ENCODE data around the gene CYYR1. TPM values are rescaled to one million over a fixed set of nuclear protein-coding genes. Genes with fewer than 3 reads are reported as not detected.

CYYR1 gene
- total RNA-seq, 1 experiment from 2014 or later = not detected

GRCh38 chr21:26470351-26471098 is 102.6 kb downstream of the CYYR1 start:
- Histone ChIP-seq H3K36me3 (ENCODE audit: control insufficient read depth, insufficient read depth, low read length) (no peaks in the 10 kb centered on the region), H3K4me1 (no peaks in the 10 kb centered on the region), H3K9me3 (no peaks in the 10 kb centered on the region), H3K27me3 (replicated peaks; ENCODE audit: control insufficient read depth, insufficient read depth, low read length) (no peaks in the 10 kb centered on the region), H3K4me3 (ENCODE audit: low read depth, low read length) (no peak overlapping the region)
- TF ChIP-seq, protein P1, sequence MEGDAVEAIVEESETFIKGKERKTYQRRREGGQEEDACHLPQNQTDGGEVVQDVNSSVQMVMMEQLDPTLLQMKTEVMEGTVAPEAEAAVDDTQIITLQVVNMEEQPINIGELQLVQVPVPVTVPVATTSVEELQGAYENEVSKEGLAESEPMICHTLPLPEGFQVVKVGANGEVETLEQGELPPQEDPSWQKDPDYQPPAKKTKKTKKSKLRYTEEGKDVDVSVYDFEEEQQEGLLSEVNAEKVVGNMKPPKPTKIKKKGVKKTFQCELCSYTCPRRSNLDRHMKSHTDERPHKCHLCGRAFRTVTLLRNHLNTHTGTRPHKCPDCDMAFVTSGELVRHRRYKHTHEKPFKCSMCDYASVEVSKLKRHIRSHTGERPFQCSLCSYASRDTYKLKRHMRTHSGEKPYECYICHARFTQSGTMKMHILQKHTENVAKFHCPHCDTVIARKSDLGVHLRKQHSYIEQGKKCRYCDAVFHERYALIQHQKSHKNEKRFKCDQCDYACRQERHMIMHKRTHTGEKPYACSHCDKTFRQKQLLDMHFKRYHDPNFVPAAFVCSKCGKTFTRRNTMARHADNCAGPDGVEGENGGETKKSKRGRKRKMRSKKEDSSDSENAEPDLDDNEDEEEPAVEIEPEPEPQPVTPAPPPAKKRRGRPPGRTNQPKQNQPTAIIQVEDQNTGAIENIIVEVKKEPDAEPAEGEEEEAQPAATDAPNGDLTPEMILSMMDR (IDR thresholded peaks at IDR 0.05; ENCODE audit: insufficient read depth in 1 of 2, low read depth in 1 of 2, low read length in 1 of 2, severe bottlenecking in 1 of 2, unreplicated experiment in 1 of 2) = no peak
- ChIA-PET POLR2A (no interaction called here), CTCF (no interaction called here)
- no peaks in the 10 kb centered on the region for H3K4me1 Mint-ChIP-seq (ENCODE audit: low read depth, unreplicated experiment)
- intact Hi-C loops (cut with micrococcal nuclease; ENCODE audit: unreplicated experiment) = no loop called here
- no peaks in the 10 kb centered on the region for H3K36me3 Mint-ChIP-seq (ENCODE audit: insufficient read depth, unreplicated experiment)
- H3K4me3 Mint-ChIP-seq (ENCODE audit: unreplicated experiment) = no peak overlapping the region
- no peaks in the 10 kb centered on the region for H3K9me3 Mint-ChIP-seq (ENCODE audit: unreplicated experiment)
- no TSS peak for BruUV-seq (replicated peaks)
- no peak overlapping the region for H3K27ac Mint-ChIP-seq (ENCODE audit: unreplicated experiment)
- no peak for DNase-seq
- peaks cover 10% of the 10 kb centered on the region for H3K27me3 Mint-ChIP-seq (ENCODE audit: insufficient read depth, unreplicated experiment)

GRCh38 chr21:26469789-26470188 is 103.3 kb downstream of the CYYR1 start:
- Histone ChIP-seq H3K4me1 (no peaks in the 10 kb centered on the region), H3K9me3 (no peaks in the 10 kb centered on the region), H3K4me3 (ENCODE audit: low read depth, low read length) (no peak overlapping the region), H3K27me3 (replicated peaks; ENCODE audit: control insufficient read depth, insufficient read depth, low read length) (no peaks in the 10 kb centered on the region; the same call in 1 of the 2 replicates), H3K36me3 (ENCODE audit: control insufficient read depth, insufficient read depth, low read length) (no peaks in the 10 kb centered on the region)
- BruUV-seq (replicated peaks) = no TSS peak
- H3K9me3 Mint-ChIP-seq (ENCODE audit: unreplicated experiment) = no peaks in the 10 kb centered on the region
- H3K36me3 Mint-ChIP-seq (ENCODE audit: insufficient read depth, unreplicated experiment) = no peaks in the 10 kb centered on the region
- no peak overlapping the region for H3K4me3 Mint-ChIP-seq (ENCODE audit: unreplicated experiment)
- intact Hi-C loops (cut with micrococcal nuclease; ENCODE audit: unreplicated experiment) = no loop called here
- DNase-seq = no peak
- no peak overlapping the region for H3K27ac Mint-ChIP-seq (ENCODE audit: unreplicated experiment)
- H3K4me1 Mint-ChIP-seq (ENCODE audit: low read depth, unreplicated experiment) = no peaks in the 10 kb centered on the region
- TF ChIP-seq, protein P1 (IDR thresholded peaks at IDR 0.05; ENCODE audit: insufficient read depth in 1 of 2, low read depth in 1 of 2, low read length in 1 of 2, severe bottlenecking in 1 of 2, unreplicated experiment in 1 of 2) = no peak
- POLR2A ChIA-PET = no interaction called here
- CTCF ChIA-PET = no interaction called here
- peaks cover 8% of the 10 kb centered on the region for H3K27me3 Mint-ChIP-seq (ENCODE audit: insufficient read depth, unreplicated experiment)

DNA sequence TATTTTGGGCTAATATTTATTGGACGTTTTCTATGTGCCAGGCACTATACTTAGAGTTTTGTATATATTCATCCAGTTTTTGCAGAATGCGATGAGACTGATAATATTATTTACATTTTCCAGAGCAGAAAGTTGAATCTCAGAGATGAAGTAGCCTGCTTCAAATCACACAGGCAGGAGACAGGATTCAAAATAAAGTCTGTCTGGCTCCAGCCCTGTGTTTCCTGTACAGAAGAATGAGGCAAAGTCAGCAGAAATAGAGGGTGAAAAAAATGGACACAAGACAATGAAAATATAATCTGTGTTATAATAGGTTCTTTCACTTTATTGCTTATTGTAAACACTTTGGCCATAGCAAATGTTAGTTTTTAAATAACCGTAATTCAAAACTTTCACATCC is 107.2 kb downstream of the CYYR1 start:
- H3K36me3 Mint-ChIP-seq (ENCODE audit: insufficient read depth, unreplicated experiment) = no peaks in the 10 kb centered on the region
- BruUV-seq (replicated peaks) = no TSS peak

More for the DNA sequence above, 107.2 kb downstream of the CYYR1 start:
- Histone ChIP-seq H3K4me3 (ENCODE audit: low read depth, low read length) (no peak overlapping the region), H3K9me3 (no peaks in the 10 kb centered on the region), H3K36me3 (ENCODE audit: control insufficient read depth, insufficient read depth, low read length) (no peaks in the 10 kb centered on the region), H3K4me1 (no peaks in the 10 kb centered on the region), H3K27me3 (replicated peaks; ENCODE audit: control insufficient read depth, insufficient read depth, low read length) (no peaks in the 10 kb centered on the region; the same call in 1 of the 2 replicates)
- TF ChIP-seq, protein P1 (IDR thresholded peaks at IDR 0.05; ENCODE audit: insufficient read depth in 1 of 2, low read depth in 1 of 2, low read length in 1 of 2, severe bottlenecking in 1 of 2, unreplicated experiment in 1 of 2) = no peak
- H3K27me3 Mint-ChIP-seq (ENCODE audit: insufficient read depth, unreplicated experiment) = peaks cover 12% of the 10 kb centered on the region
- ChIA-PET CTCF (no interaction called here), POLR2A (no interaction called here)
- H3K27ac Mint-ChIP-seq (ENCODE audit: unreplicated experiment) = no peak overlapping the region
- no peak for DNase-seq
- intact Hi-C loops (cut with micrococcal nuclease; ENCODE audit: unreplicated experiment) = no loop called here
- no peaks in the 10 kb centered on the region for H3K9me3 Mint-ChIP-seq (ENCODE audit: unreplicated experiment)
- H3K4me3 Mint-ChIP-seq (ENCODE audit: unreplicated experiment) = no peak overlapping the region
- no peaks in the 10 kb centered on the region for H3K4me1 Mint-ChIP-seq (ENCODE audit: low read depth, unreplicated experiment)
